HL-60 (cell line): ENCODE data around the gene HLCS.

Source experiments
- DNase-seq, 2 experiments: peaks; one replicate each; pipeline ENCODE4 v3.0.0-alpha.2; 2010 to 2020; ENCODE audit warnings: low read depth in 1 of 2, low spot score in 1 of 2
- H3K27ac ChIP-seq: fragments of 250-450 bp; sonication (Bioruptor Pico); replicated peaks from 2 replicates; pipeline ENCODE4 v1.5.1; 2020; ENCODE audit warnings: mild to moderate bottlenecking, moderate library complexity
- H3K27me3 ChIP-seq: fragments of 250-450 bp; sonication (Bioruptor Pico); 2 replicates; pipeline ENCODE4 v1.5.1; 2021; ENCODE audit warnings: mild to moderate bottlenecking, moderate library complexity; ENCODE audit not compliant: insufficient read depth, poor library complexity, severe bottlenecking
- H3K4me3 ChIP-seq: replicated peaks from 2 replicates; pipeline ENCODE4 v1.5.1; 2011; ENCODE audit warnings: mild to moderate bottlenecking, control low read depth, low read length; ENCODE audit not compliant: insufficient read depth
- CTCF ChIP-seq: IDR thresholded peaks from one replicate; pipeline ENCODE4 v1.5.1; 2011; ENCODE audit warnings: low read length, control low read depth, inconsistent platforms; ENCODE audit not compliant: insufficient read depth
- GABPA ChIP-seq: IDR thresholded peaks from 2 replicates; pipeline ENCODE4 v1.6.1; 2012; ENCODE audit warnings: low read depth
- POLR2AphosphoS5 ChIP-seq: IDR thresholded peaks from 2 replicates; pipeline ENCODE4 v1.6.1; 2012; ENCODE audit warnings: low read depth
- SPI1 ChIP-seq: IDR thresholded peaks from 2 replicates; pipeline ENCODE4 v1.6.1; 2012; ENCODE audit warnings: low read depth, mild to moderate bottlenecking, borderline replicate concordance
- TF ChIP-seq, protein P1 (sequence below): IDR thresholded peaks from 2 replicates; pipeline ENCODE4 v1.6.1; 2012; ENCODE audit warnings: low read depth; ENCODE audit not compliant: insufficient replicate concordance

Gene HLCS

DNA sequence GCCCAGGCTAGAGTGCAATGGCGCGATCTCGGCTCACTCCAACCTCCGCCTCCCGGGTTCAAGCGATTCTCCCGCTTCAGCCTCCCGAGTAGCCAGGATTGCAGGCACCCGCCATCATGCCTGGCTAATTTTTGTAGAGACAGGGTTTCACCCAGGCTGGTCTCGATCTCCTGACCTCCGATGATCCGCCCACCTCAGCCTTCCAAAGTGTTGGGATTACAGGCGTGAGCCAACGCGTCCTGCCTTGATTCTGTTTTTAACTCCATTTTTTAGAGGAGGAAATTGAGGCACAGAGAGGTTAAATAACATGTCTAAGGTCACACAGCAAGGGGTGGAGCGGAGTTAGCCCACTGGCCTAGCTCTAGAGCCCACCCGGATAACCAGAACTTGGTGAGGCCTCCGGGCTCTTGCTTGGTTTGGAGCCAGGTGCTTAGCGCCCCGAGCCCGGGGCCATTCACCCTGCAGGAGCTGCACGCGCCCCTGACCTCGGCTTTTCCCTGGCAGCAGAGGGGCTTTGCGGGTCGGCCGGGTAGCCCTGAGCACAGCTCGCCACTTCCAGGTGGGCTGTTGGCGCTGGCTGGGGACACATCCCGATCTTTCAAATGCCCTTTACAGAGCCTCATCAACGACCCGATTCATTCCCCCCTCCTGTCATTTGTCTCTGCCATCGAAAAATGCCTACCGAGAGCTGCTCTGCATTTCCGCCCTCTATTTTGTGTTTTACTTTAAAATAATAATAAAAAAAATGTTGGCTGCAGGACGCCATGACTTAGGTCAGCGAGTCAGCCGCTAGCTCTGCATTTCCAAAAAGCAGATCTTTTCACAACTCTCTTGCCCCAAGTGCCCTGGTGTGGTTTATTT, 256.4 kb downstream of the HLCS start:
- TF ChIP-seq GABPA (no peak), SPI1 (no peak)
- peaks cover 89% of the 10 kb centered on the region for H3K27me3 ChIP-seq
- no peak overlapping the region for H3K4me3 ChIP-seq
- H3K27ac ChIP-seq, result no peak overlapping the region
- no peak for DNase-seq

DNA sequence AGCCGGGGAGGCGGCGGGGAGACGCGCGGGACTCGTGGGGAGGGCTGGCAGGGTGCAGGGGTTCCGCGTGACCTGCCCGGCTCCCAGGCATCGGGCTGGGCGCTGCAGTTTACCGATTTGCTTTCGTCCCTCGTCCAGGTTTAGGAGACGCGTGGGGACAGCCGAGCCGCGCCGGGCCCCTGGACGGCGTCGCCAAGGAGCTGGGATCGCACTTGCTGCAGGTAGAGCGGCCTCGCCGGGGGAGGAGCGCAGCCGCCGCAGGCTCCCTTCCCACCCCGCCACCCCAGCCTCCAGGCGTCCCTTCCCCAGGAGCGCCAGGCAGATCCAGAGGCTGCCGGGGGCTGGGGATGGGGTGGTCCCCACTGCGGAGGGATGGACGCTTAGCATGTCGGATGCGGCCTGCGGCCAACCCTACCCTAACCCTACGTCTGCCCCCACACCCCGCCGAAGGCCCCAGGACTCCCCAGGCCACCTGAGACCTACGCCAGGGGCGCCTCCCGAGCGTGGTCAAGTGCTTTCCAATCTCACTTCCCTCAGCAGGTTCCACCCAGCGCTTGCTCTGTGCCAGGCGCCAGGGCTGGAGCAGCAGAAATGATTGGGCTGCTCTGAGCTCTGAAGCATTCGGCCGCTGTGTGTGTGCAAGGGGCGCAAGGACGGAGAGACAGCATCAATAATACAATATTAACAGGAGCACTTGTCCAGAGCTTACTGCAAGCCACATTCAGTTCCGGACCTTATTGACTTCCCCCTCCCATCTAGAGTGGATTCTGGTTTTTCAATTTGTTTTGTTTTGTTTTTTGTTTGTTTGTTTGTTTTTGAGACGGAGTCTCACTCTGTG, 257.2 kb downstream of the HLCS start:
- Histone ChIP-seq H3K4me3 (no peak overlapping the region), H3K27ac (no peak overlapping the region), H3K27me3 (peaks cover 91% of the 10 kb centered on the region)
- no peak for DNase-seq
- TF ChIP-seq SPI1, result no peak
- TF ChIP-seq GABPA, result no peak
- no peak for TF ChIP-seq POLR2AphosphoS5
- TF ChIP-seq CTCF, result no peak
- TF ChIP-seq, protein P1, sequence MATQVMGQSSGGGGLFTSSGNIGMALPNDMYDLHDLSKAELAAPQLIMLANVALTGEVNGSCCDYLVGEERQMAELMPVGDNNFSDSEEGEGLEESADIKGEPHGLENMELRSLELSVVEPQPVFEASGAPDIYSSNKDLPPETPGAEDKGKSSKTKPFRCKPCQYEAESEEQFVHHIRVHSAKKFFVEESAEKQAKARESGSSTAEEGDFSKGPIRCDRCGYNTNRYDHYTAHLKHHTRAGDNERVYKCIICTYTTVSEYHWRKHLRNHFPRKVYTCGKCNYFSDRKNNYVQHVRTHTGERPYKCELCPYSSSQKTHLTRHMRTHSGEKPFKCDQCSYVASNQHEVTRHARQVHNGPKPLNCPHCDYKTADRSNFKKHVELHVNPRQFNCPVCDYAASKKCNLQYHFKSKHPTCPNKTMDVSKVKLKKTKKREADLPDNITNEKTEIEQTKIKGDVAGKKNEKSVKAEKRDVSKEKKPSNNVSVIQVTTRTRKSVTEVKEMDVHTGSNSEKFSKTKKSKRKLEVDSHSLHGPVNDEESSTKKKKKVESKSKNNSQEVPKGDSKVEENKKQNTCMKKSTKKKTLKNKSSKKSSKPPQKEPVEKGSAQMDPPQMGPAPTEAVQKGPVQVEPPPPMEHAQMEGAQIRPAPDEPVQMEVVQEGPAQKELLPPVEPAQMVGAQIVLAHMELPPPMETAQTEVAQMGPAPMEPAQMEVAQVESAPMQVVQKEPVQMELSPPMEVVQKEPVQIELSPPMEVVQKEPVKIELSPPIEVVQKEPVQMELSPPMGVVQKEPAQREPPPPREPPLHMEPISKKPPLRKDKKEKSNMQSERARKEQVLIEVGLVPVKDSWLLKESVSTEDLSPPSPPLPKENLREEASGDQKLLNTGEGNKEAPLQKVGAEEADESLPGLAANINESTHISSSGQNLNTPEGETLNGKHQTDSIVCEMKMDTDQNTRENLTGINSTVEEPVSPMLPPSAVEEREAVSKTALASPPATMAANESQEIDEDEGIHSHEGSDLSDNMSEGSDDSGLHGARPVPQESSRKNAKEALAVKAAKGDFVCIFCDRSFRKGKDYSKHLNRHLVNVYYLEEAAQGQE, result no peak

DNA sequence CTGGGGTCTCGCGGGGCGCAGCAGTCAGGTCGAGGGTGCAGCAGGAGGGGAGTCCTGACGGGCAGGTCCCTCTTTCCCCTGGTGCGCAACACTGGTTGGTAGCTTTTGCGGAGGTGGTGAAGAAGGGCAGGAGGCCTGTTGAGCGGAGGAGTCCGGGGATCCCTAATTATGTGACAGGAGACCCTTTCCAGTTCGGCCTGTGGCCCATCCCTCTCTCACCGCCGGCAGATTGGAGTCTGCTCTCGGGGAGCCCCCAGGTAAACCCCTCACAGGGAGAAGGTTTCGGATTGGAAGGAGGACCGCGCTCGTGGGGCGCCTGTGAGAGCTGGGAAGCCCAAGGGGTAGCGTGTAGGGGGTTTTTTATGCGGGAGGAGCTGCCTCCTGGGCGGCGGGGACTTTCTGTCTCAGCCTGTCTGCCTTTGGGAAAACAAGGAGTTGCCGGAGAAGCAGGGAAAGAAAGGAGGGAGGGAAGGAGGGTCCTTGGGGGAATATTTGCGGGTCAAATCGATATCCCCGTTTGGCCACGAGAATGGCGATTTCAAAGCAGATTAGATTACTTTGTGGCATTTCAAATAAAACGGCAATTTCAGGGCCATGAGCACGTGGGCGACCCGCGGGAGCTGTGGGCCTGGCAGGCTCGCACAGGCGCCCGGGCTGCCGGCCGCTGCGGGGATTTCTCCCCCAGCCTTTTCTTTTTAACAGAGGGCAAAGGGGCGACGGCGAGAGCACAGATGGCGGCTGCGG, 258.0 kb downstream of the HLCS start:
- peaks cover 91% of the 10 kb centered on the region for H3K27me3 ChIP-seq
- H3K4me3 ChIP-seq, result no peak overlapping the region
- TF ChIP-seq, protein P1, result no peak
- TF ChIP-seq CTCF (no peak), POLR2AphosphoS5 (no peak), GABPA (no peak), SPI1 (no peak)
- no peak overlapping the region for H3K27ac ChIP-seq
- DNase-seq, result no peak
